IPS-18c (cell line): ENCODE results near the gene FGFR4.
"Not testable (repeated sequence)": the region's sequence is repeated elsewhere in the genome, so short reads cannot be mapped to it uniquely, and the experiment has no call there.

Experiments
- H3K4me3 ChIP-seq: 2 replicates; pipeline ENCODE4 v1.7.0; 2013; ENCODE audit warnings: low read depth, mild to moderate bottlenecking, low read length, moderate library complexity; ENCODE audit not compliant: insufficient read depth
- H3K9me3 ChIP-seq: one replicate; pipeline ENCODE4 v1.6.1; 2013; ENCODE audit warnings: mild to moderate bottlenecking, low read length, moderate library complexity; ENCODE audit not compliant: control insufficient read depth, insufficient read depth

Gene FGFR4

GRCh38 chr5:177086654-177087397 is at the start of gene FGFR4:
Gene FGFR4, plus strand, starts transcription at chr5:177086915. Its CDS starts 2,688 bp downstream, at chr5:177089603.
- H3K4me3 ChIP-seq = peak within 1 kb of the TSS; percentile 72
- no peaks in the 10 kb centered on the region for H3K9me3 ChIP-seq

GRCh38 chr5:177036921-177037320 is 49.8 kb upstream of the FGFR4 start:
- H3K9me3 ChIP-seq = no peaks in the 10 kb centered on the region
- H3K4me3 ChIP-seq = no peak overlapping the region

- Histone ChIP-seq H3K4me3 (no peak overlapping the region), H3K9me3 (no peaks in the 10 kb centered on the region)
Measured at GRCh38 chr5:177040814-177041420, 45.8 kb upstream of the FGFR4 start.

GRCh38 chr5:177041936-177042335 is 44.8 kb upstream of the FGFR4 start:
- Histone ChIP-seq H3K4me3 (no peak overlapping the region), H3K9me3 (no peaks in the 10 kb centered on the region)

- Histone ChIP-seq H3K9me3 (no peaks in the 10 kb centered on the region), H3K4me3 (no peak overlapping the region)
Measured at GRCh38 chr5:177043114-177043513, 43.6 kb upstream of the FGFR4 start.

GRCh38 chr5:177043958-177044357 is 42.8 kb upstream of the FGFR4 start:
- Histone ChIP-seq H3K4me3 (no peak overlapping the region), H3K9me3 (no peaks in the 10 kb centered on the region)

- no peaks in the 10 kb centered on the region for H3K9me3 ChIP-seq
- H3K4me3 ChIP-seq = no peak overlapping the region
Measured at GRCh38 chr5:177044641-177045040, 42.1 kb upstream of the FGFR4 start.

- no peak overlapping the region for H3K4me3 ChIP-seq
- H3K9me3 ChIP-seq = no peaks in the 10 kb centered on the region
Measured at GRCh38 chr5:177045631-177046030, 41.1 kb upstream of the FGFR4 start.

- H3K9me3 ChIP-seq, H3K4me3 ChIP-seq: not testable (repeated sequence)
Measured at GRCh38 chr5:177048531-177048930, 38.2 kb upstream of the FGFR4 start.

- no peaks in the 10 kb centered on the region for H3K9me3 ChIP-seq
- no peak overlapping the region for H3K4me3 ChIP-seq
Measured at GRCh38 chr5:177049285-177049684, 37.4 kb upstream of the FGFR4 start.

GRCh38 chr5:177064500-177065277 is 22.0 kb upstream of the FGFR4 start:
- Histone ChIP-seq H3K9me3 (no peaks in the 10 kb centered on the region), H3K4me3 (no peak overlapping the region)

GRCh38 chr5:177065491-177065890 is 21.2 kb upstream of the FGFR4 start:
- no peaks in the 10 kb centered on the region for H3K9me3 ChIP-seq
- no peak overlapping the region for H3K4me3 ChIP-seq

GRCh38 chr5:177066224-177066623 is 20.5 kb upstream of the FGFR4 start:
- Histone ChIP-seq H3K4me3 (no peak overlapping the region), H3K9me3 (no peaks in the 10 kb centered on the region)

- H3K9me3 ChIP-seq = no peaks in the 10 kb centered on the region
- H3K4me3 ChIP-seq = no peak overlapping the region
Measured at GRCh38 chr5:177067503-177067902, 19.2 kb upstream of the FGFR4 start.

GRCh38 chr5:177070536-177071191 is 16.1 kb upstream of the FGFR4 start:
- no peaks in the 10 kb centered on the region for H3K9me3 ChIP-seq
- H3K4me3 ChIP-seq = no peak overlapping the region

- H3K4me3 ChIP-seq = no peak overlapping the region
- no peaks in the 10 kb centered on the region for H3K9me3 ChIP-seq
Measured at GRCh38 chr5:177071666-177072385, 14.9 kb upstream of the FGFR4 start.

- H3K9me3 ChIP-seq = no peaks in the 10 kb centered on the region
- H3K4me3 ChIP-seq = no peak overlapping the region
Measured at GRCh38 chr5:177077335-177077734, 9.4 kb upstream of the FGFR4 start.
